Uterus (tissue), 2 donors: Measurements from ENCODE around the gene FEN1.

ENCODE experiments used
- CTCF ChIP-seq, 4 experiments: fragments of 200-600 bp in 2 of 4; fragments of 450-650 bp in 2 of 4; sonication (generic) in 2 of 4; IDR thresholded peaks; one replicate each; pipeline ENCODE4 v1.5.1; 2016 to 2019; ENCODE audit warnings: antibody characterized with exemption in 4 of 4, mild to moderate bottlenecking in 2 of 4, moderate library complexity in 1 of 4
- POLR2A ChIP-seq, 2 donors: fragments of 450-650 bp; IDR thresholded peaks; one replicate each; pipeline ENCODE4 v1.6.1; 2016; ENCODE audit warnings: antibody characterized with exemption in 2 of 2, mild to moderate bottlenecking in 1 of 2, moderate library complexity in 1 of 2

- TF ChIP-seq CTCF (IDR thresholded peaks at IDR 0.05) (peak; percentile 84 to 89 (median 86)), POLR2A (IDR thresholded peaks at IDR 0.05) (no peak)
Observed at GRCh38 chr11:61747192-61747966, 45.3 kb upstream of the FEN1 start.
